HepG2 (cell line): ENCODE data around the gene CD9. TPM values are rescaled to one million over a fixed set of nuclear protein-coding genes. Genes with fewer than 3 reads are reported as not detected.
A peak's percentile ranks its signal among the peaks of the same experiment; 100 is the strongest.

Source experiments
- HNRNPLL ChIP-seq: fragments of 200-400 bp; formaldehyde crosslinking; IDR thresholded peaks from 2 replicates; pipeline ENCODE4 v1.6.1; 2017; ENCODE audit warnings: mild to moderate bottlenecking, low read depth, low read length; ENCODE audit not compliant: poor library complexity, severe bottlenecking
- KDM1A ChIP-seq: IDR thresholded peaks from 2 replicates; pipeline ENCODE4 v1.6.1; 2016; ENCODE audit warnings: missing compliant biosample characterization
- KDM5B ChIP-seq: sonication (generic); formaldehyde crosslinking; IDR thresholded peaks from 2 replicates; pipeline ENCODE4 v1.4.0; 2020; ENCODE audit warnings: missing genetic modification reagents, mild to moderate bottlenecking, borderline replicate concordance
- NR2F1 ChIP-seq, 2 experiments: fragments of 450-650 bp in 1 of 2; formaldehyde crosslinking in 1 of 2; IDR thresholded peaks; 2 replicates each; pipeline versions ENCODE4 v1.5.0 to v1.6.1; 2016 to 2020; ENCODE audit warnings: mild to moderate bottlenecking in 1 of 2, missing compliant biosample characterization in 1 of 2, missing genetic modification reagents in 1 of 2, moderate library complexity in 1 of 2
- PRMT3 ChIP-seq: sonication (generic); formaldehyde crosslinking; IDR thresholded peaks from 2 replicates; pipeline ENCODE4 v1.8.1; 2022; ENCODE audit warnings: low read depth, mild to moderate bottlenecking, moderate library complexity, missing genetic modification reagents, borderline replicate concordance
- ZFX ChIP-seq: sonication (generic); formaldehyde crosslinking; IDR thresholded peaks from 2 replicates; pipeline ENCODE4 v1.4.0; 2020; ENCODE audit warnings: mild to moderate bottlenecking, low read depth, missing genetic modification reagents, moderate library complexity
- ZFY ChIP-seq: sonication (generic); formaldehyde crosslinking; IDR thresholded peaks from 2 replicates; pipeline ENCODE4 v1.4.0; 2020; ENCODE audit warnings: missing genetic modification reagents
- ZNF607 ChIP-seq: sonication (generic); formaldehyde crosslinking; IDR thresholded peaks from 2 replicates; pipeline ENCODE4 v1.5.1; 2020; ENCODE audit warnings: missing genetic modification reagents, mild to moderate bottlenecking, borderline replicate concordance
- ZNF850 ChIP-seq: sonication (generic); formaldehyde crosslinking; conservative IDR thresholded peaks from 2 replicates; pipeline ENCODE4 v1.9.0; 2021; ENCODE audit warnings: mild to moderate bottlenecking, missing genetic modification reagents
- polyA plus RNA-seq, 8 experiments: library from polyadenylated mRNA; depleted of rRNA in 3 of 8; stranded (reverse) in 7 of 8; unstranded in 1 of 8; fragments of >200 nt; fragmentation: Illumina TruSeq in 4 of 8; extraction: Trizol in 4 of 8; gene quantifications; 2 replicates each; pipeline versions ENCODE4 v1.2.1 to v1.2.3, GENCODE V29; 2011 to 2016; ENCODE audit warnings: low read depth in 4 of 8, missing spikeins in 1 of 8, mixed read lengths in 1 of 8; ENCODE audit not compliant: insufficient read depth in 1 of 8
- total RNA-seq, 5 experiments: library from RNA; depleted of rRNA; stranded (reverse); fragments of >200 nt; fragmentation: Illumina TruSeq; extraction: Trizol; gene quantifications; 2 replicates each; pipeline ENCODE4 v1.2.3, GENCODE V29; 2016; ENCODE audit warnings: low read depth in 1 of 5
- TF ChIP-seq, protein P1 (sequence below): sonication (generic); formaldehyde crosslinking; IDR thresholded peaks from 2 replicates; pipeline ENCODE4 v1.5.0; 2020; ENCODE audit warnings: missing genetic modification reagents
- TF ChIP-seq, protein P2 (sequence below): IDR thresholded peaks from 2 replicates; pipeline ENCODE4 v1.6.1; 2016
- TF ChIP-seq, protein P3 (sequence below): sonication (generic); formaldehyde crosslinking; IDR thresholded peaks from 2 replicates; pipeline ENCODE4 v1.5.0; 2020; ENCODE audit warnings: mild to moderate bottlenecking, missing genetic modification reagents
- TF ChIP-seq, protein P4 (sequence below): sonication (generic); formaldehyde crosslinking; IDR thresholded peaks from 2 replicates; pipeline ENCODE4 v1.4.0; 2020; ENCODE audit warnings: missing genetic modification reagents, borderline replicate concordance
- TF ChIP-seq, protein P5 (sequence below): sonication (generic); formaldehyde crosslinking; IDR thresholded peaks from 2 replicates; pipeline ENCODE4 v1.4.0; 2020; ENCODE audit warnings: mild to moderate bottlenecking, missing genetic modification reagents
- TF ChIP-seq, protein P6 (sequence below): IDR thresholded peaks from 2 replicates; pipeline ENCODE4 v1.4.0; 2020; ENCODE audit warnings: mild to moderate bottlenecking, missing genetic modification reagents

CD9 gene
- total and polyA plus RNA-seq, 2 of the 13 experiments (the other 11 are each of a cell fraction or from before 2014, with no cell fraction given), result 5.8 to 38.3 TPM

DNA sequence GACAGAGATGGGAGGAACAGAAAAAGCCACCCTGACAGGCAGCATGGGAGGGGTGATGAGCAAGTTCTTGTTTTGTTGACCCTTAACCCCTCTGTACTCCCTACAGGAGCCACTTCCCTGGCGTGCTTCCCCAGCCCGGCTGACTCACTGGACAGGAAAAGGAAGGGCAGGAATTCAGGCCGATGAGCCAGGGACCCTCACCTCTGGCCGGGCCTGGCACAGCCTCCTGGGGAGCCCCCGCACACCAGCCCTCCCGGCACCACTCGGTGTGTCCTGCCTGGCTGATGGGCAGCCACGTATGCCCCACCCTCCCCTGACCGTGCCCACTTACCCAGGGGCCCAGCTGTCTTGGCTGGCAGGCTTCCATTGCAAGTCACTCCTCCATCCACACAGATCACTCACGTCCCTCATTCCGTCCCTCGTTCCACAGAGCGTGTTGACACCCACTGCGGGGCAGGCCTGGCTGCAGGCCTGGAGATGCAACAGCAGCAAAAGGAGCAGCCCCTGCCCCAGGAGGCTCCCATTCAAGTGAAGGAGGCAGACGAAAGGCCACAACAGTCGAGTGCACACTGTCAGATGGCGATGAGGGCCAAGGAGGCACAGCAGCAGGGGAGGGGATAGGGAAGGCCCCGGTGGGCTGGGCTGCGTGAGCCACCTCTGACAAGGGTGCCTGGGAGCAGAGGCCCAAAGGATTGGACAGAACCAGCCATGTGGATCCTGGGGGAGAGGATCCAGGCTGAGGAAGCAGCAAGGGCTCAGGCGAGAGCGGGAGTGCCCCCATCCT is 19.7 kb upstream of the CD9 start (continued):
- TF ChIP-seq, protein P1, sequence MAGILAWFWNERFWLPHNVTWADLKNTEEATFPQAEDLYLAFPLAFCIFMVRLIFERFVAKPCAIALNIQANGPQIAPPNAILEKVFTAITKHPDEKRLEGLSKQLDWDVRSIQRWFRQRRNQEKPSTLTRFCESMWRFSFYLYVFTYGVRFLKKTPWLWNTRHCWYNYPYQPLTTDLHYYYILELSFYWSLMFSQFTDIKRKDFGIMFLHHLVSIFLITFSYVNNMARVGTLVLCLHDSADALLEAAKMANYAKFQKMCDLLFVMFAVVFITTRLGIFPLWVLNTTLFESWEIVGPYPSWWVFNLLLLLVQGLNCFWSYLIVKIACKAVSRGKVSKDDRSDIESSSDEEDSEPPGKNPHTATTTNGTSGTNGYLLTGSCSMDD, result peak; percentile 12; the same call in 1 of the 2 replicates
- TF ChIP-seq NR2F1 (CRISPR knock-in tag; IDR thresholded peaks at IDR 0.05) (peak; percentile 69 to 87; a peak in 3 of 4 replicates), ZFX (CRISPR knock-in tag) (peak; percentile 48; the same call in 1 of the 2 replicates), ZFY (CRISPR knock-in tag) (peak; percentile 35; the same call in 1 of the 2 replicates), HNRNPLL (peak; percentile 38), PRMT3 (CRISPR knock-in tag) (no peak), KDM5B (CRISPR knock-in tag) (peak; percentile 57; the same call in 1 of the 2 replicates), ZNF607 (CRISPR knock-in tag) (no peak), KDM1A (no peak), ZNF850 (CRISPR knock-in tag) (no peak)
- TF ChIP-seq, protein P2, sequence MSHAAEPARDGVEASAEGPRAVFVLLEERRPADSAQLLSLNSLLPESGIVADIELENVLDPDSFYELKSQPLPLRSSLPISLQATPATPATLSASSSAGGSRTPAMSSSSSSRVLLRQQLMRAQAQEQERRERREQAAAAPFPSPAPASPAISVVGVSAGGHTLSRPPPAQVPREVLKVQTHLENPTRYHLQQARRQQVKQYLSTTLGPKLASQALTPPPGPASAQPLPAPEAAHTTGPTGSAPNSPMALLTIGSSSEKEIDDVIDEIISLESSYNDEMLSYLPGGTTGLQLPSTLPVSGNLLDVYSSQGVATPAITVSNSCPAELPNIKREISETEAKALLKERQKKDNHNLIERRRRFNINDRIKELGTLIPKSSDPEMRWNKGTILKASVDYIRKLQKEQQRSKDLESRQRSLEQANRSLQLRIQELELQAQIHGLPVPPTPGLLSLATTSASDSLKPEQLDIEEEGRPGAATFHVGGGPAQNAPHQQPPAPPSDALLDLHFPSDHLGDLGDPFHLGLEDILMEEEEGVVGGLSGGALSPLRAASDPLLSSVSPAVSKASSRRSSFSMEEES (CRISPR knock-in tag), result no peak
- TF ChIP-seq, protein P3, sequence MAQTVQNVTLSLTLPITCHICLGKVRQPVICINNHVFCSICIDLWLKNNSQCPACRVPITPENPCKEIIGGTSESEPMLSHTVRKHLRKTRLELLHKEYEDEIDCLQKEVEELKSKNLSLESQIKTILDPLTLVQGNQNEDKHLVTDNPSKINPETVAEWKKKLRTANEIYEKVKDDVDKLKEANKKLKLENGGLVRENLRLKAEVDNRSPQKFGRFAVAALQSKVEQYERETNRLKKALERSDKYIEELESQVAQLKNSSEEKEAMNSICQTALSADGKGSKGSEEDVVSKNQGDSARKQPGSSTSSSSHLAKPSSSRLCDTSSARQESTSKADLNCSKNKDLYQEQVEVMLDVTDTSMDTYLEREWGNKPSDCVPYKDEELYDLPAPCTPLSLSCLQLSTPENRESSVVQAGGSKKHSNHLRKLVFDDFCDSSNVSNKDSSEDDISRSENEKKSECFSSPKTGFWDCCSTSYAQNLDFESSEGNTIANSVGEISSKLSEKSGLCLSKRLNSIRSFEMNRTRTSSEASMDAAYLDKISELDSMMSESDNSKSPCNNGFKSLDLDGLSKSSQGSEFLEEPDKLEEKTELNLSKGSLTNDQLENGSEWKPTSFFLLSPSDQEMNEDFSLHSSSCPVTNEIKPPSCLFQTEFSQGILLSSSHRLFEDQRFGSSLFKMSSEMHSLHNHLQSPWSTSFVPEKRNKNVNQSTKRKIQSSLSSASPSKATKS (CRISPR knock-in tag), result no peak
- TF ChIP-seq, protein P4, sequence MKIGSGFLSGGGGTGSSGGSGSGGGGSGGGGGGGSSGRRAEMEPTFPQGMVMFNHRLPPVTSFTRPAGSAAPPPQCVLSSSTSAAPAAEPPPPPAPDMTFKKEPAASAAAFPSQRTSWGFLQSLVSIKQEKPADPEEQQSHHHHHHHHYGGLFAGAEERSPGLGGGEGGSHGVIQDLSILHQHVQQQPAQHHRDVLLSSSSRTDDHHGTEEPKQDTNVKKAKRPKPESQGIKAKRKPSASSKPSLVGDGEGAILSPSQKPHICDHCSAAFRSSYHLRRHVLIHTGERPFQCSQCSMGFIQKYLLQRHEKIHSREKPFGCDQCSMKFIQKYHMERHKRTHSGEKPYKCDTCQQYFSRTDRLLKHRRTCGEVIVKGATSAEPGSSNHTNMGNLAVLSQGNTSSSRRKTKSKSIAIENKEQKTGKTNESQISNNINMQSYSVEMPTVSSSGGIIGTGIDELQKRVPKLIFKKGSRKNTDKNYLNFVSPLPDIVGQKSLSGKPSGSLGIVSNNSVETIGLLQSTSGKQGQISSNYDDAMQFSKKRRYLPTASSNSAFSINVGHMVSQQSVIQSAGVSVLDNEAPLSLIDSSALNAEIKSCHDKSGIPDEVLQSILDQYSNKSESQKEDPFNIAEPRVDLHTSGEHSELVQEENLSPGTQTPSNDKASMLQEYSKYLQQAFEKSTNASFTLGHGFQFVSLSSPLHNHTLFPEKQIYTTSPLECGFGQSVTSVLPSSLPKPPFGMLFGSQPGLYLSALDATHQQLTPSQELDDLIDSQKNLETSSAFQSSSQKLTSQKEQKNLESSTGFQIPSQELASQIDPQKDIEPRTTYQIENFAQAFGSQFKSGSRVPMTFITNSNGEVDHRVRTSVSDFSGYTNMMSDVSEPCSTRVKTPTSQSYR (CRISPR knock-in tag), result no peak
- TF ChIP-seq, protein P5, sequence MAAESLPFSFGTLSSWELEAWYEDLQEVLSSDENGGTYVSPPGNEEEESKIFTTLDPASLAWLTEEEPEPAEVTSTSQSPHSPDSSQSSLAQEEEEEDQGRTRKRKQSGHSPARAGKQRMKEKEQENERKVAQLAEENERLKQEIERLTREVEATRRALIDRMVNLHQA (CRISPR knock-in tag), result no peak
- TF ChIP-seq, protein P6, sequence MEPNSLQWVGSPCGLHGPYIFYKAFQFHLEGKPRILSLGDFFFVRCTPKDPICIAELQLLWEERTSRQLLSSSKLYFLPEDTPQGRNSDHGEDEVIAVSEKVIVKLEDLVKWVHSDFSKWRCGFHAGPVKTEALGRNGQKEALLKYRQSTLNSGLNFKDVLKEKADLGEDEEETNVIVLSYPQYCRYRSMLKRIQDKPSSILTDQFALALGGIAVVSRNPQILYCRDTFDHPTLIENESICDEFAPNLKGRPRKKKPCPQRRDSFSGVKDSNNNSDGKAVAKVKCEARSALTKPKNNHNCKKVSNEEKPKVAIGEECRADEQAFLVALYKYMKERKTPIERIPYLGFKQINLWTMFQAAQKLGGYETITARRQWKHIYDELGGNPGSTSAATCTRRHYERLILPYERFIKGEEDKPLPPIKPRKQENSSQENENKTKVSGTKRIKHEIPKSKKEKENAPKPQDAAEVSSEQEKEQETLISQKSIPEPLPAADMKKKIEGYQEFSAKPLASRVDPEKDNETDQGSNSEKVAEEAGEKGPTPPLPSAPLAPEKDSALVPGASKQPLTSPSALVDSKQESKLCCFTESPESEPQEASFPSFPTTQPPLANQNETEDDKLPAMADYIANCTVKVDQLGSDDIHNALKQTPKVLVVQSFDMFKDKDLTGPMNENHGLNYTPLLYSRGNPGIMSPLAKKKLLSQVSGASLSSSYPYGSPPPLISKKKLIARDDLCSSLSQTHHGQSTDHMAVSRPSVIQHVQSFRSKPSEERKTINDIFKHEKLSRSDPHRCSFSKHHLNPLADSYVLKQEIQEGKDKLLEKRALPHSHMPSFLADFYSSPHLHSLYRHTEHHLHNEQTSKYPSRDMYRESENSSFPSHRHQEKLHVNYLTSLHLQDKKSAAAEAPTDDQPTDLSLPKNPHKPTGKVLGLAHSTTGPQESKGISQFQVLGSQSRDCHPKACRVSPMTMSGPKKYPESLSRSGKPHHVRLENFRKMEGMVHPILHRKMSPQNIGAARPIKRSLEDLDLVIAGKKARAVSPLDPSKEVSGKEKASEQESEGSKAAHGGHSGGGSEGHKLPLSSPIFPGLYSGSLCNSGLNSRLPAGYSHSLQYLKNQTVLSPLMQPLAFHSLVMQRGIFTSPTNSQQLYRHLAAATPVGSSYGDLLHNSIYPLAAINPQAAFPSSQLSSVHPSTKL (CRISPR knock-in tag), result peak; percentile 45; the same call in 1 of the 2 replicates
